ENCODE results near the gene SCG3.

GRCh38 chr15:51765751-51766150, 84.4 kb downstream of the SCG3 start:
- TF ChIP-seq CTCF (IDR thresholded peaks at IDR 0.05 in 4 of 5, conservative IDR thresholded peaks at IDR 0.05 in 1 of 5) (no peak), POLR2A (IDR thresholded peaks at IDR 0.05) (no peak)

Measured in gastrocnemius medialis (tissue), 4 donors.